Measurements from ENCODE around the gene UFD1.

DNA sequence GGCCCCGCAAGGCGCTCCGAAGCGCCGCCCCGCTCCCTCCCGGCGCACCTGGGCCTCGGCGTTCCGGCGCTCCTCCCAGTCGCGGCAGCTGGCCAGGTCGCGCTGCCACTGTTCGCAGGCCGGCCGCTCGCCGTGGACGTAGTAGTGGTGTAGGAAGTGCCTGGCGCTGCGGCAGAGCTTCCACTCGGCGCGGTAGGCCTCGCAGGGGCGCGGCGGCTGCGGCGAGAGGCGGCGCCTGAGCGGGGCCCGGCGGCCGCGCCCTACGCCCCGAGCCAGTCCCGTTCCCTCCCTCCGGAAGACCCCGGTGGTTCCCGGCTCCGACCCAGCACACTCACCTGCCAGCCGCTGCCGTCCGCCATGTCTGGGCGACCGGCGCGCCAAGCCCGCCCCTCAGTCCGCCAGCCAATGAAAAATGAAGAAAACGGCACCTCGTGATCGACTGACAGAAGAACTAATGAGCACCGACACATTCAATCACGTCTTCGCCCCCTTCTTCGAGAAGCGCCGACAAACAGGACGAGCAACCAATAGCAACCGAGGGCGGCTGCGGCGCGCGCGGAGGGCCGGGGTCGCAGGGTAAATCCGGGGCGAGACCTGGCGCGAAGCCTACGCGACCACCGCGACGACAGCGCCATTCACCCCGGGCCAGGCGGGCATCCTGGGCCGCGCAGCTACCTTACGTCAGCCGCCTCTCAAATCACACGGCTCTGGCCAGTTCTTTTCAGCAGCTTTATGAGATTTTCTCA lies 31.5 kb downstream of the UFD1 start, which contains the start of gene C22orf39:
- TF ChIP-seq, protein P1, sequence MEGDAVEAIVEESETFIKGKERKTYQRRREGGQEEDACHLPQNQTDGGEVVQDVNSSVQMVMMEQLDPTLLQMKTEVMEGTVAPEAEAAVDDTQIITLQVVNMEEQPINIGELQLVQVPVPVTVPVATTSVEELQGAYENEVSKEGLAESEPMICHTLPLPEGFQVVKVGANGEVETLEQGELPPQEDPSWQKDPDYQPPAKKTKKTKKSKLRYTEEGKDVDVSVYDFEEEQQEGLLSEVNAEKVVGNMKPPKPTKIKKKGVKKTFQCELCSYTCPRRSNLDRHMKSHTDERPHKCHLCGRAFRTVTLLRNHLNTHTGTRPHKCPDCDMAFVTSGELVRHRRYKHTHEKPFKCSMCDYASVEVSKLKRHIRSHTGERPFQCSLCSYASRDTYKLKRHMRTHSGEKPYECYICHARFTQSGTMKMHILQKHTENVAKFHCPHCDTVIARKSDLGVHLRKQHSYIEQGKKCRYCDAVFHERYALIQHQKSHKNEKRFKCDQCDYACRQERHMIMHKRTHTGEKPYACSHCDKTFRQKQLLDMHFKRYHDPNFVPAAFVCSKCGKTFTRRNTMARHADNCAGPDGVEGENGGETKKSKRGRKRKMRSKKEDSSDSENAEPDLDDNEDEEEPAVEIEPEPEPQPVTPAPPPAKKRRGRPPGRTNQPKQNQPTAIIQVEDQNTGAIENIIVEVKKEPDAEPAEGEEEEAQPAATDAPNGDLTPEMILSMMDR (conservative IDR thresholded peaks at IDR 0.05 in 1 of 2, IDR thresholded peaks at IDR 0.05 in 1 of 2; ENCODE audit: low read depth in 1 of 2, low read length in 2 of 2): no peak
- TF ChIP-seq EZH2 (IDR thresholded peaks at IDR 0.05; ENCODE audit: low read length, missing control alignments): no peak

Measured in fibroblast of lung (primary cell).